Suppressor macrophage (primary cell): ENCODE measurements around the gene LRRC23.

Source experiments
- DNase-seq, 4 experiments: peaks; one replicate each; pipeline ENCODE4 v3.0.0-alpha.2; 2020 to 2022

The LRRC23 gene

DNA sequence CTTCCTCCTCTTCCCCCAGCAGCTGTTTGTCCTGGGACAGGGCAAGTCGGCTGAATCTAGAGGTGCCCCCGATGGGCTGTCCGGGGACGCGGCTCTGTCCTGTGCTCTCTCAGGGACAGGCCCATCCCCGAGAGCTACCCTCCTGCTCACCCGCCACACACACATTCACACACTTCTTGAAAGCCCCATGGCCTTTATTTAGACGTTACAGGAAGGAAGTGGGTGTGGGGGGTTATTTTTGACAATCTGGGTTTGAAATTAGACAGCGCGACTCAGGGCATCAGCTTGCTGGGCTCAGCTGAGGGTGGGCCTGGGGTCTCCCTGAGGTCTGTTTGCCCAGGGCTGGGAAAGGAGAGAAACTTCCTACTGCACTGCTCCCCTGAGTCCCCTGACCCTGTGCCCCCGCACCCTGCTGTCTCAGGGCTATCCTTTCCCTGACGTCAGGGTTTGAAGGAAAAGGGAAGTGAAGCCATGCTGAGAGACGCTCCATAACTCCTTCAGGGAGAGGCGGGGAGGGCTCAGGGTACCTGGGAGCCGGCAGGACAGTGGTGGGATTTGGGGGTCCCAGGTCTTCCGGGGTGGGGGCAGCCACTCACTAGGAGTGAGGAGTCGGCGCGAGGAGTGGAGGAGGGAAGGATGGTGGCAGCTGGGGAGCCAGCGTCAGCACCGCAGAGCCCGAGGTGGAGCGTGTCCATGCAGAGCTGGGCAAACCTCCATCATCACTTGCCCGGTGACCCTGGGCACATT is 54.6 kb downstream of the LRRC23 start:
- DNase-seq: peak; percentile 86 to 95 (median 92)

DNA sequence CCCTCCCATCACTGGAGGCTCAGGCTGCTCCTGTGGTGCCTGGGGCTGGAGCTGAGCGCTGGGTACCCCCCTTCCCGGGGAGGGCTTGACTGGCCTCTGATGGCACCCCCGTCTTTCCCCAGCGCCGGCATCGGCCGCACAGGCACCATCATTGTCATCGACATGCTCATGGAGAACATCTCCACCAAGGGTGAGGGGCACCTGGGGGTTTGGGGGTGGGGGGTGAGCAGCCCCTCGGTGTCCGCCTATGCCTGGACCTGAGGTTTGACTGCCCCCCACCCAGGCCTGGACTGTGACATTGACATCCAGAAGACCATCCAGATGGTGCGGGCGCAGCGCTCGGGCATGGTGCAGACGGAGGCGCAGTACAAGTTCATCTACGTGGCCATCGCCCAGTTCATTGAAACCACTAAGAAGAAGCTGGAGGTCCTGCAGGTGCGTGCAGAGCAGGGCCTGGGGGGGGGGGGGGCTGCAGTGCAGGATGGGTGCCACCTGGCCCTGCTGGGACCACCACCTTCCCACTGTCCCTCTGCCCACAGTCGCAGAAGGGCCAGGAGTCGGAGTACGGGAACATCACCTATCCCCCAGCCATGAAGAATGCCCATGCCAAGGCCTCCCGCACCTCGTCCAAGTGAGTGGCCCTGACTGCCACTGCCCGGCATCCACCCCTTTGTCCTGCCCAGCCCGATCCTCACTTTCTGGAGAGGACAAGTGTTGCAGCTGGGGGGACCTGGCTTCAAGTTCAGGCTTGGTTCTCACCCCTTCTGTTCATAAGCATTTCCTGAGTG is 55.4 kb downstream of the LRRC23 start:
- DNase-seq: no peak

DNA sequence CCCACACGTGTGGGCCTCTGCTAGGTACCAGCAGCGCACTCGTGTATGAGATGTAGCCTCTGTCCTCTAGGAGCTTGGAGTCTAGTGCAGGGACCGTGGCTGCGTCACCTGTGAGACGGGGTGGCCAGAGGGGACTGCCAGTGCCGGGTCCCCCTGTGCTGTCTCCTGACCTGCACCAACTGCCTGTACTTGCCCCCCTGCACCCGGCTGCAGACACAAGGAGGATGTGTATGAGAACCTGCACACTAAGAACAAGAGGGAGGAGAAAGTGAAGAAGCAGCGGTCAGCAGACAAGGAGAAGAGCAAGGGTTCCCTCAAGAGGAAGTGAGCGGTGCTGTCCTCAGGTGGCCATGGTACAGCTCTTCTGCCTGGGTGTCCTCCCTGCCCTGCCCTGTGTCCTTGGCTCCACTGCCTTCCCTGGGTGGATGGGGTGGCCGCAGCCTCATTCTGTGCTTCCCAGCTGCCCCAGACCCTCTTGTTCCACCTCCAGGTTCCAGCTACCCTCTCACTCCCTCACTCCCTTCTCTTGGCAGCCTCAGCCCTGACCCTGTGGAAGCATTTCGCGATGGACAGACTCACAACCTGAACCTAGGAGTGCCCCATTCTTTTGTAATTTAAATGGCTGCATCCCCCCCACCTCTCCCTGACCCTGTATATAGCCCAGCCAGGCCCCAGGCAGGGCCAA is 56.1 kb downstream of the LRRC23 start:
- DNase-seq: peak; percentile 63 to 75 (median 70)

DNA sequence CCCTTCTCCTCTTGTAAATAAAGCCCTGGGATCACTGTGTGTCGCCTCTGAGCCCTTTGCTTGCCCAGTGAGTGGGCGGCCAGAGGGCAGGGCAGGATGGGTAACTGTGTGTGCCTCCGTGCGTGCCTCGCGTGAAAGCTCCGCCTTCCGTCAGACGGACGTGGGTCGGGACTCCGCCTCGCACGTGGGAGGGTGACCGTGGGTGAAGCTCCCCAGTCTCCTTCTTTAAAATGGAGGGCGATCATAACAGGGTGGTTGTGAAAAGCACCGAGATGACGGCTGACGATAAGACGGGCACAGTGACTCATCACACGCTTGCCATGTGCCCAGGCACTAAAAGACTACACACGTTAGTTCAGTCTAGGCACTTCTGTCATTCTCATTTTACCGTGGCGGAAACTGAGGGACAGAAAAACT is 56.7 kb downstream of the LRRC23 start:
- peak; percentile 95 to 99 (median 97) for DNase-seq

- peak; percentile 73 to 89 (median 84) for DNase-seq
These were observed 57.2 kb downstream of the LRRC23 start for GRCh38 chr12:6961695-6962284.

DNA sequence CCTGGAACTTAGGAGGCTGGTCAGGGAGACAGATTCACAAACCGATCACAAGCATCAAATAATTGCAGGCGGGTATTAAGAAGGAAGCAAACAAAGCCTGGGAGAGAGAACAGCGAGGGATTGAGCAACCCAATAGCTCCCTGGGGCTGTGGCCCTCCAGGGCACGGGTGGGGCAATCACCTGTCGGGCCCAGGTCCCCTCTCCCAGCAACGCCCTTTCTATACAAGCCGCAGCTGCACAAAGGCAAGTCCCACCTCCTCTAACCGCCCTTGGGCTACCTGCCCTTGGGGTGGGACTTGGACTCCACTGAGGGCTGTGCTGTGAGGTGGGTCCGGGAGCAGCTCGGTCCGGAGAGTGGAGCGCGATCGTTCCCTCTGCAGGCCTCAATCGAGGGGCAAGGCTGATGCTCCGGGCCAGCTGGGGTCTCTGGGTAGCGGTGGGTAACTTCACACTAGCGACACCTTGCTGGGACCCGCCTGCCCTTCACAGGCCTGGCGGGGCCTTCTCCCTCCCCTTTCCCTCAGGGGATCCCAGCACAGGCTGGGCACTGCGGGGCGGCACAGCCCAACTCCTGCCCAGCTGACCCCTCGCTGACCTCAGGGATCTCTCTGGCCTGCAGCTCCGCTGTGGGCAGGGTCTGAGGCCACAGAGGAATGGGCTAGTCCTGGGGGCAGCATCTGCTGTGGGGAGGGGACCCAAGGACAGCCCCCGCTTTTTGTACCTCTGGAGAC is 57.8 kb downstream of the LRRC23 start:
- DNase-seq: peak in 2 of 4 experiments; percentile 12 to 23

DNA sequence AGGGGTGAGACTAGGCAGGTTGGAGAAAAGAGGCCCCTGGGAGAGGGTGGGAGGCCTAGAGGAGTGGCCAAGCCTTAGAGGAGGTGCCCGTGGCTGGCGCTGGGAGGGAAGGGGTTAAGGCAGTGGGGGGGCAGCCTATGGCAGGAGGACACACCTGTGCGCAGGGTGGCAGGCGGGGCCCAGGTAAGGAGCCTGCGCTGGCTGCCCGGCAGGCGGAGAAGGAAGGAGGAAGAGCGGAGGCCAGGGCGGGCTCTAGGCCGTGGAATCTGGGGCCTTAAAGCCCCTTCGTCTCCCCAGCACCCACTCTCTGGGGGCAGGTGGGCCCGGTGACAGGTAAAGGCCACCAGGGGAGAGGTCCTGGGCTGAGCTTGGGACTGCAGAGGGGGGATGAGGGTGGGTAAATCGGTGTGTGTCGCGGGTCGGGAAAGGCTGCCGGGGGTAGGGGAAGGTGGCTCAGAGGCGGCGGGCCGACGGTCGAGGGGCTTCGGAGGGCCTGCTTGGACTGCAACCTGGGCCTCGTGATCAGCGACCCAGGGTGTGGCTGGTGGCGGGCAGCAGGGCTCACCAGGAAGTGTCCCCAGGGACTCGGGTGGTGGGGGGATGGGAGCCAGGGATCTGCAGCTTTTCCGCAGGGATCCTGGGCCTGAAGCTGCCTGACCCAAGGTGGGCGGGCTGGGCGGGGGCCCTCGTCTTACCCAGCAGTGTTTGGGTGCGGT is 58.6 kb downstream of the LRRC23 start:
- peak in 1 of 4 experiments; percentile 11 for DNase-seq
